ENCODE results near the gene UBL7.

UBL7 gene

GRCh38 chr15:74504418-74504817 is 43.5 kb upstream of the UBL7 start:
- Histone ChIP-seq H3K4me1 (no peaks in the 10 kb centered on the region), H3K27ac (no peak overlapping the region), H3K36me3 (ENCODE audit: control insufficient read depth, insufficient read depth, low read length) (no peaks in the 10 kb centered on the region), H3K9me3 (ENCODE audit: control insufficient read depth, low read length) (no peaks in the 10 kb centered on the region), H3K4me3 (ENCODE audit: low read depth, low read length) (no peak overlapping the region), H3K4me2 (ENCODE audit: low read length) (no peak overlapping the region), H3K27me3 (ENCODE audit: control insufficient read depth, insufficient read depth, low read length) (no peaks in the 10 kb centered on the region), H3K9ac (no peak overlapping the region), H3K79me2 (no peaks in the 10 kb centered on the region), H2AFZ (no peak overlapping the region)
- TF ChIP-seq, protein P1, sequence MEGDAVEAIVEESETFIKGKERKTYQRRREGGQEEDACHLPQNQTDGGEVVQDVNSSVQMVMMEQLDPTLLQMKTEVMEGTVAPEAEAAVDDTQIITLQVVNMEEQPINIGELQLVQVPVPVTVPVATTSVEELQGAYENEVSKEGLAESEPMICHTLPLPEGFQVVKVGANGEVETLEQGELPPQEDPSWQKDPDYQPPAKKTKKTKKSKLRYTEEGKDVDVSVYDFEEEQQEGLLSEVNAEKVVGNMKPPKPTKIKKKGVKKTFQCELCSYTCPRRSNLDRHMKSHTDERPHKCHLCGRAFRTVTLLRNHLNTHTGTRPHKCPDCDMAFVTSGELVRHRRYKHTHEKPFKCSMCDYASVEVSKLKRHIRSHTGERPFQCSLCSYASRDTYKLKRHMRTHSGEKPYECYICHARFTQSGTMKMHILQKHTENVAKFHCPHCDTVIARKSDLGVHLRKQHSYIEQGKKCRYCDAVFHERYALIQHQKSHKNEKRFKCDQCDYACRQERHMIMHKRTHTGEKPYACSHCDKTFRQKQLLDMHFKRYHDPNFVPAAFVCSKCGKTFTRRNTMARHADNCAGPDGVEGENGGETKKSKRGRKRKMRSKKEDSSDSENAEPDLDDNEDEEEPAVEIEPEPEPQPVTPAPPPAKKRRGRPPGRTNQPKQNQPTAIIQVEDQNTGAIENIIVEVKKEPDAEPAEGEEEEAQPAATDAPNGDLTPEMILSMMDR (IDR thresholded peaks at IDR 0.05): no peak

DNA sequence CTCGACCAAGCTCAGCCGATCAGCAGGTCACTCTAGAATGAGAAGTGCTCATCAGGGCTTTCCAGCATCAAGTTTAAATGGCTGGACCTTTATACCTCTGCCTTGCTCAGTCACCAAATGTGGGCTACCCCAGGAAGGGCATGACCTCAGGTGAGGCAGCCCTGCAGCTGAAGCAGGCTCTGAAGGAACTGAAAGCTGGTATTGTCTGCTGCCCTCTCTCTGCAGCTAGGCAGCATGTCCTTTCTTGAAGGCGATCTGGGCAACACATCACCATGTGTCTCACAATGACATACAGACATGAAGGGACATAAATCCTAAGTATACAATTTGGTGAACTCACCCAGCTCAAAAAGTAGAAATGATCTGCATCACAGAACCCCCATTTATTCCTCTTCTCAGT is 41.3 kb upstream of the UBL7 start:
- no peaks in the 10 kb centered on the region for H3K79me2 ChIP-seq
- no peaks in the 10 kb centered on the region for H3K27me3 ChIP-seq (ENCODE audit: control insufficient read depth, insufficient read depth, low read length)
- H3K4me3 ChIP-seq (ENCODE audit: low read depth, low read length): no peak overlapping the region
- no peak overlapping the region for H3K9ac ChIP-seq
- H3K27ac ChIP-seq: no peak overlapping the region
- H2AFZ ChIP-seq: no peak overlapping the region
- TF ChIP-seq, protein P1 (IDR thresholded peaks at IDR 0.05): no peak
- H3K9me3 ChIP-seq (ENCODE audit: control insufficient read depth, low read length): no peaks in the 10 kb centered on the region
- H3K4me1 ChIP-seq: no peaks in the 10 kb centered on the region
- no peak overlapping the region for H3K4me2 ChIP-seq (ENCODE audit: low read length)
- H3K36me3 ChIP-seq (ENCODE audit: control insufficient read depth, insufficient read depth, low read length): no peaks in the 10 kb centered on the region

DNA sequence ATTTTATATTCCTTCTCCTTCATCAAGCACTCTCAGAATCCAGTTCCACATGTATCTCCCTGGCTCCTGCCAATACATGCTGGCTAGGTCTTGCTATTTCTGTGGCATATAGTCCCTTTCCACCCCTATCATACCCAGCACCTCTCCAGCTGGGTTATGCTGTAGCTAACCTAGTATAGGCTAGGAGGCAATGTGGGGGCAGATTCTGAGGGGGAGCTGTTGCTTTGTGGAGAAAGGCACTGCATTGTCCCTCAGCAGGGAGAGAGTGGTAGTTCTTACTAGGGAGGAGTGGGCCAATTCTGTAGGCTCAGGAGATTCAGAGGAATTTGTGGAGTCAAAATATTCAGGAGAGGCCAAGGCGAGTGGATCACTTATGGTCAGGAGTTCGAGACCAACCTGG is 39.4 kb upstream of the UBL7 start:
- Histone ChIP-seq H3K4me3 (ENCODE audit: low read depth, low read length) (no peak overlapping the region), H3K79me2 (no peaks in the 10 kb centered on the region), H3K4me2 (ENCODE audit: low read length) (no peak overlapping the region), H3K36me3 (ENCODE audit: control insufficient read depth, insufficient read depth, low read length) (no peaks in the 10 kb centered on the region), H3K9ac (no peak overlapping the region), H3K9me3 (ENCODE audit: control insufficient read depth, low read length) (no peaks in the 10 kb centered on the region), H3K27ac (no peak overlapping the region), H3K27me3 (ENCODE audit: control insufficient read depth, insufficient read depth, low read length) (no peaks in the 10 kb centered on the region), H2AFZ (no peak overlapping the region), H3K4me1 (no peaks in the 10 kb centered on the region)
- TF ChIP-seq, protein P1 (IDR thresholded peaks at IDR 0.05): no peak

GRCh38 chr15:74499366-74499765 is 38.4 kb upstream of the UBL7 start:
- Histone ChIP-seq H3K27me3 (ENCODE audit: control insufficient read depth, insufficient read depth, low read length) (no peaks in the 10 kb centered on the region), H2AFZ (no peak overlapping the region), H3K79me2 (no peaks in the 10 kb centered on the region), H3K27ac (no peak overlapping the region), H3K9me3 (ENCODE audit: control insufficient read depth, low read length) (no peaks in the 10 kb centered on the region), H3K4me1 (no peaks in the 10 kb centered on the region), H3K9ac (no peak overlapping the region), H3K4me3 (ENCODE audit: low read depth, low read length) (no peak overlapping the region), H3K4me2 (ENCODE audit: low read length) (no peak overlapping the region), H3K36me3 (ENCODE audit: control insufficient read depth, insufficient read depth, low read length) (no peaks in the 10 kb centered on the region)
- TF ChIP-seq, protein P1 (IDR thresholded peaks at IDR 0.05): no peak

- Histone ChIP-seq H3K36me3 (ENCODE audit: control insufficient read depth, insufficient read depth, low read length) (no peaks in the 10 kb centered on the region), H3K4me3 (ENCODE audit: low read depth, low read length) (no peak overlapping the region), H3K4me1 (no peaks in the 10 kb centered on the region), H2AFZ (no peak overlapping the region), H3K9me3 (ENCODE audit: control insufficient read depth, low read length) (no peaks in the 10 kb centered on the region), H3K27me3 (ENCODE audit: control insufficient read depth, insufficient read depth, low read length) (no peaks in the 10 kb centered on the region), H3K9ac (no peak overlapping the region), H3K27ac (no peak overlapping the region), H3K4me2 (ENCODE audit: low read length) (no peak overlapping the region), H3K79me2 (no peaks in the 10 kb centered on the region)
- TF ChIP-seq, protein P1 (IDR thresholded peaks at IDR 0.05): no peak
These were observed 36.6 kb upstream of the UBL7 start for GRCh38 chr15:74497584-74497983.

Measured in parathyroid adenoma (tissue), 2 donors.